GM12864 (cell line): Measurements from ENCODE around the gene LDLRAD4.

Experiments
- DNase-seq: peaks from one replicate; pipeline ENCODE4 v3.0.0-alpha.2; 2011; ENCODE audit warnings: low read depth
- H3K4me3 ChIP-seq: 2 replicates; pipeline ENCODE4 v1.5.1; 2011; ENCODE audit warnings: mild to moderate bottlenecking, low read depth, low read length, control low read depth
- CTCF ChIP-seq: IDR thresholded peaks from 2 replicates; pipeline ENCODE4 v1.5.1; 2011; ENCODE audit warnings: low read depth, mild to moderate bottlenecking, moderate library complexity, low read length, control low read depth, inconsistent platforms; ENCODE audit errors: missing control alignments

LDLRAD4 gene

DNA sequence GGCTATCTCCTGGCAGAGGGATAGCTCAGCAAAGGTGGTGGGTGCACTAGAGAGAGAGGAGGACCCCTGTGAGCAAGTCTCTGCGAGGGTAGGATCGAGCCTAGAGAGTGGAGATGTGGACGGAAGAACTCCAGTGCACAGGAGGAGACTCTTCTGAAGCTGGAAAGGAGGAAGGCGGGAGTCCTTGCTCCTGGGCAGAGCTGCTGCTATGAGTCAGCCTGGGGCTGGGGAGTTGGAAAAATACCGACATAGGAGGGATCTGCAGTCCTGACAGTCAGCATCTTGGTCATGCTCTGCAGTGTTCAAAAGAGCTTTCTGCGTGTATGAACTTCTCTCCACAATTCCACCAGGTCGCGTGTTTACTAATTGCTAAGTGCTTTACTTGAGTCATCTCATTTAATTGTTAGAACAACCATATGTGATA, 233.8 kb downstream of the LDLRAD4 start:
- no peak for TF ChIP-seq CTCF
- DNase-seq, result no peak
- H3K4me3 ChIP-seq, result no peak overlapping the region

GRCh38 chr18:13452871-13453680, 234.5 kb downstream of the LDLRAD4 start:
- no peak for DNase-seq
- TF ChIP-seq CTCF, result no peak
- H3K4me3 ChIP-seq, result no peak overlapping the region

GRCh38 chr18:13453714-13454113, 235.2 kb downstream of the LDLRAD4 start:
- no peak for DNase-seq
- no peak overlapping the region for H3K4me3 ChIP-seq
- no peak for TF ChIP-seq CTCF

GRCh38 chr18:13454363-13455150, 236.0 kb downstream of the LDLRAD4 start:
- DNase-seq, result no peak
- TF ChIP-seq CTCF, result no peak
- no peak overlapping the region for H3K4me3 ChIP-seq

DNA sequence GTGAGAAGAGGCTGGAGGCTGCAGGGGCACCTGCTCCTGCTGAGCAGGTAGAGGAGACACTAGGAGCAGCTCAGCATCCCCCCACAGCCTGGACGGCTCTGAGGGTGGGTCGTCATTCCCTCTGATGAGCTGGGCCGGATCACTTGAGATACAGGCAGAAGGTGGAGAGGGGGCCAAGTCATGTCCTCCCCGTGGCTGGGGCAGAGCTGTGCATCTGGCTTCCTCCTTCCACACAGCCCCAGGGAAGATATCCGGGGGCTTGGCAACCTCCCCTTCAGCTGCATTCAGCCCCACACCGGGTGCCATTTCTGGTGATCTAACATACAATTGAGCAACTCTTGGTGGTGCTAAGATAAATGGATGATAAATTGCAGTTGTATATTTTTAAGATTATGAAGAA, 236.9 kb downstream of the LDLRAD4 start:
- DNase-seq, result no peak
- TF ChIP-seq CTCF, result no peak
- no peak overlapping the region for H3K4me3 ChIP-seq

- no peak for TF ChIP-seq CTCF
- no peak for DNase-seq
- H3K4me3 ChIP-seq, result no peak overlapping the region
These were observed 237.5 kb downstream of the LDLRAD4 start for GRCh38 chr18:13455960-13456481.
